Measurements from ENCODE around the gene DYNLT2.
"Not testable (repeated sequence)": the region's sequence is repeated elsewhere in the genome, so short reads cannot be mapped to it uniquely, and the experiment has no call there.

DYNLT2 gene

GRCh38 chr6:169783401-169783800, 32.0 kb upstream of the DYNLT2 start:
- DNase-seq (ENCODE audit: low spot score), result no peak

DNA sequence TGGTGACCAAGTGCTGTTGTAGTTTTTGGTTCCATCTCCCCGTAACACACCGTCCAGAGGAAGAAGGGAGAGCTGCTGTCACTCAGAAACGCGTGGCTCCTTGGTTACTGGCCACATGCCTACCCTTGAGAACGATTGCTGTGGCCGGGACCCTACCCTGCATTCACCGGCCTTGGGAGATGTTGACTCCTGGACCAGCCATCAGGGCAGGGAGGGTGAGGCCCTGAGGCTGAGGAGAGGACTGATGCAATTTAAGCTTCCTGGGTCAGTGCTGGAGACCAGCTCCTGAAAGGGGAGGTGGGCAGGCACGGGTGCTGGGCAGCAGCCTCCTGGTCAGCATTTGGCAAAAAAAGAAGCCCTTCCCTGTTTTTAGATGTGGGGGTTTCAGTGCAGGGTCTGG, 31.6 kb upstream of the DYNLT2 start:
- no peak for DNase-seq (ENCODE audit: low spot score)

- DNase-seq (ENCODE audit: low spot score), result no peak
Measured at GRCh38 chr6:169780571-169781091, 29.3 kb upstream of the DYNLT2 start.

DNA sequence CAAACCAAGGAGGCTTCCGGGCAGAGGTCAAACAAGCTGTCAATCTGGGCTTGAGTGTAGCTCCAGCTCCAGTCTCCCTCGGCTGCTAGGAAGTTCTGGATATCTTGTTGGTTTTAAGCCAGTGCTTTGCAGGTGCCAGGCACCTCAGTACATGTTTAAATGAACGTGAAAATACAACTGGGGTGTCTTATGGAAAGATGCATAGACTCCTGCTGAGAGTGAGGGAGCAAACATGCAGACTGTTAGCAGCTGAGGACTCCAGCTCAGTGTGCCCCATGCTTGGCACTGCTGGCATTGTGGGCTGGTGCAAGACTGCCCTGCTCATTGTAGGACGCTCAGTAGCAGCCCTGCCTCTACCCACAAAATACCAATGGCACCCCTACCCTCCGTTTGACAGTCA, 28.5 kb upstream of the DYNLT2 start:
- DNase-seq (ENCODE audit: low spot score), result no peak

DNA sequence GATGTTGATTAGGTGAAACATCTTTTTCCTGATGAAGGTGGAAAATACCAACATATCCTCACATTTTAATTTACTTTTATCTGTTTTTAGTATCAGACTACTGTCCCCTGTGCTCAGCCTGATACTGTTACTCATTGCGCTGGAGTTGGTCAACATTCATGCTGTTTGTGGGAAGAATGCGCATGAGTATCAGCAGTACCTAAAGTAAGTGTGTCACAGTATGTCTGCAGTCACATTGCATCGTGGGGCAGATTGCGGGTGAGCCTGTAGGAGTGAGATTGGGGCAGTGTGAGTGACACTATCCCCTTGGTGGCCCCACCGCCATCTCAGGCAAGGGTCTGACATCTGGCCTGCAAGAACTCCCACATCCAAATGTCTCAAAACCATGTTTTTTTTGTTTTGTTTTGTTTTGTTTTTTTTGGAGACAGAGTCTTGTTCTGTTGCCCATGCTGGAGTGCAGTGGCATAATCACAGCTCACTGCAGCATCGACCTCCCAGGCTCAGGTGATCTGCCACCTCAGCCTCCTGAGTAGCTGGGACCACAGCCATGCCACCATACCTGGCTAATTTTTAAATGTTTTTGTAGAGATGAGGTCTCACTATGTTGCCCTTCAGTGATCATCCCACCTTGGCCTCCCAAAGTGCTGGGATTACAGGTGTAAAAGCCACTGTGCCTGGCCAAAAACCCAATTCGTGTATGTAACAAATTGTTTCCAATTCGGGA, 27.9 kb upstream of the DYNLT2 start:
- DNase-seq (ENCODE audit: low spot score), result no peak

DNA sequence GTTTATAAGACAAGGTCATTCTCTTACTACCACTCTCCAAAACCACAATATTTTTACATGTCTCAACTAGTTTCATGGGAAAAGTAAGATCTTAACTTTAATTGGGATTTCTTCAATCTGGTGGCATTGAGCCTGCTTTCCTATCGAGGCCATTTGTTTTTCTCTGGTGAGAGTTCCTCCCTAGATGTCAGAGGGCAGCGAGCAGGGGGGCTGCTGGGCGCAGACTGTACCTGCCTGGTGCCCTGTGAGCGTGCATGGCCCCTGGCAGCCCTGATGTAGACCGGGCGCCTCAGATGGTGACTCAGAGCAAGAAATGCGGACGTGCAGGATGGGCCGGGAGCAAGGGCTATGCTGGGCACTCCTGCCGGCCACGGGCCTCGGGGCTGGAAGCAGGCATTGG, 27.3 kb upstream of the DYNLT2 start:
- DNase-seq (ENCODE audit: low spot score), result no peak

- no peak for DNase-seq (ENCODE audit: low spot score)
Measured at GRCh38 chr6:169777896-169778295, 26.5 kb upstream of the DYNLT2 start.

GRCh38 chr6:169776379-169776778, 25.0 kb upstream of the DYNLT2 start:
- DNase-seq (ENCODE audit: low spot score), result no peak

GRCh38 chr6:169775321-169775720, 23.9 kb upstream of the DYNLT2 start:
- no peak for DNase-seq (ENCODE audit: low spot score)

- no peak for DNase-seq (ENCODE audit: low spot score)
Measured at GRCh38 chr6:169774347-169774746, 23.0 kb upstream of the DYNLT2 start.

DNA sequence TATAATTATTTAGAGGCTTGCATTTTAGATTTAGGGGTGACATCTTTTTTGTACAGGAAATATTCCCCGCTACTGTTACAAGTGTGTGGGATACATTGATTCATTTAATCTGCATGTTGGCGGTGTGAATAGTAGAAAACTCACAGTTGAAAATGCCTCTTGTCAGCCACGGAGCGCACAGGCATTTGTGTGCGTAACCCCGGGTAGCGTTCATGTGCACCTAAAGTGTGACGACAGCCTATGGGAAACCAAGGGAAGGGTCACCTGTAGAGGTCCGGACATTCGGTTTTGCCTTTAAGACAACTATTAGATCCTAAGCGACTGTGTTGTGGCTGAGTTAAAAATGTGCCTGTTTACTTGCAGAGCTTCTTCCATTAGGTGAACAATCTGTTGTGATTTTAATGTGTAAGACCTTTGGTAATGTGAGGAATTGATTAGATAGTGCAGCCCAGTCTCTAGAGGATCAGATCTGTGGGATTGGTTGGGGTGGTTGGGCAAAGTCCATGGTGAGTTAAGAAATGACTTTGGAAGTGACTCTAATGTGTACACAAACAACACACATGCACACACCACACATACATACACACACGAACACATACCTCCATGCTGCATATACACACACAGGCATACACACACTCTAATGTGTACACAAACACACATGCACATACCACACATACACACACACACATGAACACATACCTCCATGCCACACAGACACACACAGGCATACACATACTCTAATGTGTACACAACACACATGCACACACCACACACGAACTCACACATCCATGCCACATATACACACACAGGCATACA, 15.8 kb upstream of the DYNLT2 start:
- no peak for DNase-seq (ENCODE audit: low spot score)

GRCh38 chr6:169766232-169766631, 14.9 kb upstream of the DYNLT2 start:
- DNase-seq (ENCODE audit: low spot score), result no peak

- DNase-seq (ENCODE audit: low spot score), result not testable (repeated sequence)
Measured at GRCh38 chr6:169765789-169766188, 14.4 kb upstream of the DYNLT2 start.

DNA sequence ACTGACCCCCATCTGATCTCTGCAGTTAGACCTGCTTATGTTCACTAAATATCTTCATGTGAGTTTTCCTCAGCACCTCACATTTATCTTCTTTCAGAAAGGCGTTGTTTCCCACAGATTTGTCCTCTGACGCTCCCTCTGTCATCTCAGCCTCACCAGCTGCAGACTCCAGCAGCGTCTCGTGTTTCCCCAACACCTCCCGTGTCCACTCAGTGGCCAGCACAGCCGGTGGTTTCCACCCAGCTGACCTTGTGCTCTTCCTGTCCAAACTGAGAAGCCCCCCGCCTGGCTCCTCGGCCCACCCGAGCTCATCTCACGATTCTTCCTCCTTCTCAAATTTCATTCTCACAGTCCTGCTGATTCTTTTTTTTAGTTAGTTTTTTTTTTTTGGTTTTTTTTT, 12.5 kb upstream of the DYNLT2 start:
- DNase-seq (ENCODE audit: low spot score), result no peak

DNA sequence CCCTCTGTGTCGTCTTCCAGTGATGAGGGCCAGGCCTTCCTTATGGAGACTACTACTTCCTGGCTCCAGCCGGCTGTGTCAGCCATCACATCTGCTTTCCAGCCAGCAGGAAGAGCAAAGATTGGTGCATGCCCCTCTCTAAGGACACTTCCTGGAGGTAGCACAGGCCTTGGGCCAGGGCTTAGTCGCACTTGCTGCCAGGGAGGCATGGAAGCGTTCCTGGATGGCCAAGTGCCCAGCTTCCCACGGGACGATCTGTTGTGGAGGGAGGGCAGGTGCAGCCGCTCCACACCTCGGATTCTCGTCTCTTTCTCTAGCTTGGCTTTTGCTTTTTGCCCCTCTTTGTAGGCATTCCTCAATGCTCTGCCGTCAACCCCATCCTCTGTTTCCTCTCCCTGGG, 11.9 kb upstream of the DYNLT2 start:
- DNase-seq (ENCODE audit: low spot score), result no peak

- DNase-seq (ENCODE audit: low spot score), result no peak
Measured at GRCh38 chr6:169755162-169755561, 3.8 kb upstream of the DYNLT2 start.

GRCh38 chr6:169752074-169752623, 777 bp upstream of the DYNLT2 start:
- no peak for DNase-seq (ENCODE audit: low spot score)

- no peak for DNase-seq (ENCODE audit: low spot score)
Measured at GRCh38 chr6:169746556-169746955, 4.8 kb downstream of the DYNLT2 start.

DNA sequence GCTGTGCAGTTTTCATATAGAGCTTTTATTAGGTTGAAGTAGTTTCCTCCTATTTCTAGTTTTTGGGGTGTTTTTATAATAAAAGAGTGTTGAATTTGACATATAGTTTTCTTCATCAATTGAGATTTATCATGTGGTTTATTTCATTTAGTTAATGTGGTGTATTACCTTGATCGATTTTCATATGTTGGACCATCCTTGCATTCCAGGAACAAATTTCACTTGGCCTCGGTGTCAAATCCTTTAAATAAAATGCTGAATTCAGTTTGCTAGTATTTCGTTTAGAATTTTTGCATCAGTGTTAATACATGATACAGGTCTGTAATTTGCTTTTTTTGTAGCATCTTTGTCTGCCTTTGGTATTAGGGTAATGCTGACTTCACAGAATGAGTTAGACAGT, 6.0 kb downstream of the DYNLT2 start:
- DNase-seq (ENCODE audit: low spot score), result no peak

DNA sequence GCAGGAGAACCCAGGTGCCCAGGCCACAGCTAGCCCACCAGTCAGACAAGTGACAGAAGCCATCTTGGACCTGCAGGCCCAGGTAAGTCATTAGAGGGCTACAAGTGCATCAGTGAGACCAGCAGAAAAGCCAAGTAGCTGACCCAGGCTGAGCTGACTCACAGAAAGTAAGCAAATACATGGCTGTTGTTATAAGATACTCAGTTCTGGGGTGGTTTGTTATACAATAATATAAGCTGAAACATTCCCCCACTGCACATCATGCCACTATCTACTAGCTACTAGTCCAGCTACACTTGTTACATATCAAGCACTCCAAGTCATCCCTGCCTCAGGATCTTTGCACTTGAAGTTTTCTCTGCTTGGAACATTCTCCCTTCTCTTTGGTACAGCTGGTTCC, 10.0 kb downstream of the DYNLT2 start:
- DNase-seq (ENCODE audit: low spot score), result no peak

- no peak for DNase-seq (ENCODE audit: low spot score)
Measured at GRCh38 chr6:169738976-169739529, 12.3 kb downstream of the DYNLT2 start.

GRCh38 chr6:169738204-169738975, 13.0 kb downstream of the DYNLT2 start:
- DNase-seq (ENCODE audit: low spot score), result no peak

Data from hematopoietic multipotent progenitor cell treated with erythropoietin and hydrocortisone succinate and interleukin-3 and kit ligand, for 17 days (in vitro differentiated cells).